Bronchial epithelial cell (primary cell): ENCODE data around the gene ARHGAP22. TPM values are rescaled to one million over a fixed set of nuclear protein-coding genes. Genes with fewer than 3 reads are reported as not detected.

ENCODE experiments used
- DNase-seq: peaks from one replicate; pipeline ENCODE4 v3.0.0-alpha.2; 2010; ENCODE audit warnings: low read depth
- FAIRE-seq: peaks from 2 replicates; lab custom pipeline; 2011; peaks lifted over from hg19 to GRCh38; lab: Jason Lieb, UNC
- H3K27me3 ChIP-seq: 2 replicates; pipeline ENCODE4 v1.5.1; 2011; ENCODE audit warnings: low read length; ENCODE audit not compliant: control insufficient read depth, insufficient read depth
- H3K36me3 ChIP-seq: 2 replicates; pipeline ENCODE4 v1.5.1; 2011; ENCODE audit warnings: low read length; ENCODE audit not compliant: control insufficient read depth, insufficient read depth
- H3K4me3 ChIP-seq: 2 replicates; pipeline ENCODE4 v1.5.1; 2011; ENCODE audit warnings: mild to moderate bottlenecking, low read depth, low read length, control low read depth
- total RNA-seq: library from RNA; depleted of rRNA; stranded (reverse); fragments of >200 nt; gene quantifications from 2 replicates; pipeline ENCODE4 v1.2.1, GENCODE V29; 2014
- TF ChIP-seq, protein P1 (sequence below): IDR thresholded peaks from 2 replicates; pipeline ENCODE4 v1.5.1; 2011; ENCODE audit warnings: mild to moderate bottlenecking, moderate library complexity, low read length, control low read depth, inconsistent platforms; ENCODE audit not compliant: insufficient read depth, severe bottlenecking

The ARHGAP22 gene
- total RNA-seq, 1 donor from 2014 or later = 9.0 TPM

DNA sequence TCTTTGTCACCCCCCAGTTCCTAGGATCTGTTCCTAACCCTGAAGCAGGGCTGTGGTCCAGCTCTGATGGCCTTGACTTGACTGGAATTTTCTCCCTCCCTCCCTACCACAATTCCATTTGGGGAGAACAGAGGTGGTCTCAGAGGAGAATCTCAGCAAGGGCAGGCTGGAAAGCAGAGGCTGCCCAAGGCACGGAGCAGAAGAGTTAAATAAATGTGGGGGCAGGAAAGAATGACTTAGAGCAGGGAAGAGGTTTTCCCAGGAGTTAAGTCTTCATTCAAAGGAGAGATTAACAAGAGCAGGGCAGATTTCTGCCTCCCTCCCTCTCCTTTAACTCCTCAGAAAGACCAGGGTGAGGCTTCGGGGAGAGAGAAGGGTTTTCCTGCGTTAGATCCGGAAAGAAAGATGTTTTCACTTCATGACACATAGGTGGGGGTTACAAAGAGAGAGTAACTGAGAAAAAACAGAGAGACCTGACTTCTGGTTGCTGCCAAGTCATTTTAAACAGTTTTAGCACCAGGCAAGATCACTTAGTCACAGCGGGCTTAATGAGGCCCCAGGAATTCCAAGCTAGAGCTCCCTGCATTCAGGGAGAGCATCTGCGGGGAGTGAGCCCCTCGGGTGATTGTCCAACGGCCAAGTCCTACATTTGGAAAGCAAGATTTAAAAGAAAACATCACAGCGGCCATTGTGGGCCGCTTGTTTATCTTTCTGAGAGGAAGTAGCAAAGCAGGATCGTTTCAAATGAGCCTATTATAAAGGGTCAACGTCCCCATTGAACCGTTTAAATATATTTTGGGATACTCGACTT lies 78.7 kb downstream of the ARHGAP22 start:
- Histone ChIP-seq H3K36me3 (no peaks in the 10 kb centered on the region), H3K4me3 (no peak overlapping the region), H3K27me3 (peaks cover 8% of the 10 kb centered on the region)
- DNase-seq (peak; percentile 23), FAIRE-seq (no peak)
- TF ChIP-seq, protein P1, sequence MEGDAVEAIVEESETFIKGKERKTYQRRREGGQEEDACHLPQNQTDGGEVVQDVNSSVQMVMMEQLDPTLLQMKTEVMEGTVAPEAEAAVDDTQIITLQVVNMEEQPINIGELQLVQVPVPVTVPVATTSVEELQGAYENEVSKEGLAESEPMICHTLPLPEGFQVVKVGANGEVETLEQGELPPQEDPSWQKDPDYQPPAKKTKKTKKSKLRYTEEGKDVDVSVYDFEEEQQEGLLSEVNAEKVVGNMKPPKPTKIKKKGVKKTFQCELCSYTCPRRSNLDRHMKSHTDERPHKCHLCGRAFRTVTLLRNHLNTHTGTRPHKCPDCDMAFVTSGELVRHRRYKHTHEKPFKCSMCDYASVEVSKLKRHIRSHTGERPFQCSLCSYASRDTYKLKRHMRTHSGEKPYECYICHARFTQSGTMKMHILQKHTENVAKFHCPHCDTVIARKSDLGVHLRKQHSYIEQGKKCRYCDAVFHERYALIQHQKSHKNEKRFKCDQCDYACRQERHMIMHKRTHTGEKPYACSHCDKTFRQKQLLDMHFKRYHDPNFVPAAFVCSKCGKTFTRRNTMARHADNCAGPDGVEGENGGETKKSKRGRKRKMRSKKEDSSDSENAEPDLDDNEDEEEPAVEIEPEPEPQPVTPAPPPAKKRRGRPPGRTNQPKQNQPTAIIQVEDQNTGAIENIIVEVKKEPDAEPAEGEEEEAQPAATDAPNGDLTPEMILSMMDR = no peak

DNA sequence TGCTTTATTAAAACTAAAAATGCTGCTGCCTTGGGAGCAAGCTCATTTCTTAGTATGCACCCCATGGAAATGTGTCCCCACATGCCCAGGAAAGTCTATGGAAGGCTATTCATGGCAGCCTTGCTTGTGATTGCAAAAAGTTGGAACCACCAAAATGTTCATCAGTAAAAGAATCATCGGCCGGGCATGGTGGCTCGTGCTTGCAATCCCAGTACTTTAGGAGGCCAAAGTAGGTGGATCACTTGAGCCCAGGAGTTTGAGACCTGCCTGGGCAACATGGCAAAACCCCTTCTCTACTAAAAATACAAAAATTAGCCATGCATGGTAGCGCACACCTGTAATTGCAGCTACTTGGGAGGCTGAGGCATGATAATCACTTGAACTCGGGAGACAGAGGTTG lies 79.8 kb downstream of the ARHGAP22 start:
- Histone ChIP-seq H3K36me3 (no peaks in the 10 kb centered on the region), H3K4me3 (no peak overlapping the region), H3K27me3 (peaks cover 8% of the 10 kb centered on the region)
- TF ChIP-seq, protein P1 = no peak
- DNase-seq (no peak), FAIRE-seq (no peak)

DNA sequence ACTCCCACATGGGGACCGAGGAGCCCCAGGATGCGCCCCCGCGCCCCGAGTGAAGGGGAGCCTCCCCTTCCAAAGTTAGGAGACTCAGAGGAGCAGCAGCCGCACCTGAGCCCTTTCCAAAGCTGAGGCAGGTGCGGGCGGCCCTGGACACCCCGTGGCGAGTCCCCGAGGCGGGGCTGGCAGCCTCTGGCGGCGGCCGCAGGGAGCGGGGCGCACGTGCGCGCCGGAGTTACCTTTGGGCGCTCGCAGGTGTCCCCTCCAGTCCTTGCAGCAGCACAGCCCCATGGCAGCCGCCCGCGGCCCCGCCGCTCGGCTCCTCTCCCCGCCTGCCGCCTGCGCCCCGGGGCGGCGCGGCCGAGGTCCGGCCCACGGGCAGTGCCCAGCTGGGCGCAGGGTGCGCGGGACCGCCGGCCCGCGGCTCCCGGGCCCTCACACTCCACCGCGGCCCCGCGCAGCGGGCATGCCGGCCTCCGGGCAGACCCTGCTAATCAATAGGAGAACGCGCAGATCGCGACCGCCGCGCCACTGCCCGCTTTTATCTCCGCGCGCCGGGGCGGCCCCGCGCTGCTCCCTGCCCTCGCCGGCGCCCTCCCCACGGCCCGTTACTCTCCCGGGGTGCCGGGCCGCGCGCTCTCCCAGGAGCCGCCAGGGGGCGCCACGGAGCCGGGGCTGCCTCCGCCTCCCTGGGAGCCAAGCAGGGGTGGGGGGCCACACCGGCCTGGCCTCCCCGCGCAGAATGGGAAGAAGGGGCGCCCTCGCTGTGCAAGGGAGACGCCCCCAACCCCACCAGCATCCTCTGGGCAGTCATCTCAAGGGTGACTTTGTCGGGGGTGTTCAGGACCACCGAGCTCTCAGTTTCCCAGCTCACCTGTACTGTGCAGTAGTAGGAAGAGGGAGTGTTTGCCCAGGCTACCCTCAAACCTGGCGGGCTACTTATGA lies 80.8 kb downstream of the ARHGAP22 start:
- TF ChIP-seq, protein P1 = peak; percentile 45
- DNase-seq (no peak), FAIRE-seq (no peak)
- H3K4me3 ChIP-seq = peak overlapping the region; percentile 22
- no peaks in the 10 kb centered on the region for H3K36me3 ChIP-seq
- H3K27me3 ChIP-seq = peaks cover 8% of the 10 kb centered on the region

DNA sequence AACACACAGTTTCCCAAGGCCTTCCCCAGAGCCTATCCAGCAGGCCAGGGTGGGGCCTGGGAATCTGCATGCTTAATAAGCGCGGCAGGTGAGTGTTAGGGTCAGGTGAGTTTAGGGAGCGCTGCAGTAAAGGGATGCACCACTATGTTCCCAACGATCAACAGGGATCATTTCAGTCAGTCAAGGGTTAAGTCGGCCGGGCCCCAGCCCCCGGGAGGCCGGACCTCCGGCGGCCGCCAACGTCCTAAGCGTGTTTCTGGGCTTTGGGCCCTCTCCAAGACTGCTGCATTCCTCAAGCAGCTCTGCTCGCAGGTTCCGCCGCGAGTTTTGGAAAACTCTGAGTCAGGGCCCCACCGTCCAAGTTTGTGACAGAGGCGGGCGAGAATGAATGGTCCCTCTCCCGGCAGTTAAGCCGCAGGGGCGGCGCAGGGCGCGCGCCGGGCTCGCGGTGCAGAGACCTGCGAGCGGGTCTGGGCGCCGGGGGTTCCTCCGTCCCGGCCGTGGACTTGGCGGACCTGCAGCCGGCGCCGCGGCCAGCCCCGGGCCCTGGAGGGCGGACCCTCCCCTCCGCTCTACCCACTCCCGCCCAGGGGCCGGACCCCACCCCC lies 81.6 kb downstream of the ARHGAP22 start:
- no peaks in the 10 kb centered on the region for H3K36me3 ChIP-seq
- peak overlapping the region; percentile 22 for H3K4me3 ChIP-seq
- FAIRE-seq (no peak), DNase-seq (peak; percentile 18)
- H3K27me3 ChIP-seq = peaks cover 5% of the 10 kb centered on the region
- TF ChIP-seq, protein P1 = no peak

DNA sequence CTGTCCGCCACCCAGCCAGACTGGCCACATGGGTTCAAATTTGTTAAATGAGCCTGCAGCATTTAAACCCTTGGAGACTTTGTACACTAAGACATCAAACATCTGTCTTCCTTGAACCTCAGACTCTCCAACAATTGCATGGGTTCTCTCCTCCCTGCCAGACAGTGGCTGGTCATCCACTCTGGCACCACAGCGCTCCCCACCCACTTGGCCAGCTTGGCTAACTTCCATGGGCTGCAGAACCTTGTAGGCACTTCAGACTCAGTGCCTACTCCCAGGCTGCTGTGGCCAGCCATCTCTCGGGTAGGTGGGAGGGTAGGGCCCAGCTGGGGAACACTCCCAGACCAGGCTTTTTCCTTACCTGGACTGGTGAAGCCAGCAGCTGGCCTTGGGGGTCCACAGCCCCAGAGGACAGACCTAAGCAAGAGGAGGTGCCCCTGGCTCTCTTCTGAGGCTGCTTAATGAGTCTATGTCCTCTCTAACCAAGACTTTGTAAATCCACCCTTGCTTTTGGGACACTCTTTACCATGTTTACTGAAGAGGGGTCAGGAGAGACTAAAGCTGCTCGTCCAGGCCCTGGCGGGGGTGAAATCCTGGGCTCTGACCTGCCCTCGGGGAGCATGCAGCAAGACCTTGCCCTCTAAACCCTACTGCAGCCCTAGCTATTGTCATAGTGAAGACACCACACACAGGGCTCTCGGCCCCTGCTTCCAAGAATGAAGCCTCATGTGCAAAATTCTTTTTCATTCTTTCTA lies 82.7 kb downstream of the ARHGAP22 start:
- Histone ChIP-seq H3K36me3 (no peaks in the 10 kb centered on the region), H3K27me3 (peaks cover 5% of the 10 kb centered on the region), H3K4me3 (no peak overlapping the region)
- FAIRE-seq = peak; percentile 7
- DNase-seq = no peak
- TF ChIP-seq, protein P1 = no peak
